Stimulated activated naive CD8-positive, alpha-beta T cell treated with anti-CD3 and anti-CD28 coated beads, Interleukin-15, Interleukin-2, amounts not matched to agents 100 ng/mL and 50 ng/mL, for 24 hours (primary cell): Measurements from ENCODE around the gene MLLT3.

Experiments
- H3K27ac Mint-ChIP-seq: one replicate; pipeline ENCODE4 v1.8.0; 2021; ENCODE audit warnings: mild to moderate bottlenecking, mixed read lengths
- H3K27me3 Mint-ChIP-seq: one replicate; pipeline ENCODE4 v1.8.0; 2021; ENCODE audit warnings: mixed read lengths
- H3K36me3 Mint-ChIP-seq: one replicate; pipeline ENCODE4 v1.8.0; 2021; ENCODE audit warnings: low read depth, mixed read lengths
- H3K4me1 Mint-ChIP-seq: one replicate; pipeline ENCODE4 v1.8.0; 2021; ENCODE audit warnings: low read depth, mixed read lengths
- H3K4me3 Mint-ChIP-seq: one replicate; pipeline ENCODE4 v1.8.0; 2021; ENCODE audit warnings: mild to moderate bottlenecking, mixed read lengths
- H3K9me3 Mint-ChIP-seq: one replicate; pipeline ENCODE4 v1.8.0; 2021; ENCODE audit warnings: mixed read lengths

Gene MLLT3

GRCh38 chr9:20540169-20540863 is 82.0 kb downstream of the MLLT3 start:
- no peak overlapping the region for H3K27ac Mint-ChIP-seq
- H3K27me3 Mint-ChIP-seq = no peaks in the 10 kb centered on the region
- peaks cover 22% of the 10 kb centered on the region for H3K9me3 Mint-ChIP-seq
- peaks cover 45% of the 10 kb centered on the region for H3K36me3 Mint-ChIP-seq
- H3K4me3 Mint-ChIP-seq = no peak overlapping the region
- peaks cover 33% of the 10 kb centered on the region for H3K4me1 Mint-ChIP-seq

- Mint-ChIP-seq H3K4me3 (no peak overlapping the region), H3K27me3 (no peaks in the 10 kb centered on the region), H3K27ac (no peak overlapping the region), H3K4me1 (peaks cover 28% of the 10 kb centered on the region), H3K36me3 (peaks cover 41% of the 10 kb centered on the region), H3K9me3 (peaks cover 22% of the 10 kb centered on the region)
Measured at GRCh38 chr9:20538956-20539355, 83.3 kb downstream of the MLLT3 start.

GRCh38 chr9:20538092-20538491 is 84.2 kb downstream of the MLLT3 start:
- Mint-ChIP-seq H3K36me3 (peaks cover 34% of the 10 kb centered on the region), H3K4me1 (peaks cover 19% of the 10 kb centered on the region), H3K27ac (no peak overlapping the region), H3K4me3 (no peak overlapping the region), H3K9me3 (peaks cover 18% of the 10 kb centered on the region), H3K27me3 (no peaks in the 10 kb centered on the region)

- Mint-ChIP-seq H3K9me3 (peaks cover 14% of the 10 kb centered on the region), H3K4me3 (no peak overlapping the region), H3K27me3 (no peaks in the 10 kb centered on the region), H3K4me1 (peaks cover 13% of the 10 kb centered on the region), H3K36me3 (peaks cover 29% of the 10 kb centered on the region), H3K27ac (no peak overlapping the region)
Measured at GRCh38 chr9:20537294-20537693, 85.0 kb downstream of the MLLT3 start.

GRCh38 chr9:20532584-20532983 is 89.7 kb downstream of the MLLT3 start:
- Mint-ChIP-seq H3K27me3 (no peaks in the 10 kb centered on the region), H3K36me3 (no peaks in the 10 kb centered on the region), H3K9me3 (no peaks in the 10 kb centered on the region), H3K4me1 (peaks cover 38% of the 10 kb centered on the region), H3K27ac (no peak overlapping the region), H3K4me3 (no peak overlapping the region)

DNA sequence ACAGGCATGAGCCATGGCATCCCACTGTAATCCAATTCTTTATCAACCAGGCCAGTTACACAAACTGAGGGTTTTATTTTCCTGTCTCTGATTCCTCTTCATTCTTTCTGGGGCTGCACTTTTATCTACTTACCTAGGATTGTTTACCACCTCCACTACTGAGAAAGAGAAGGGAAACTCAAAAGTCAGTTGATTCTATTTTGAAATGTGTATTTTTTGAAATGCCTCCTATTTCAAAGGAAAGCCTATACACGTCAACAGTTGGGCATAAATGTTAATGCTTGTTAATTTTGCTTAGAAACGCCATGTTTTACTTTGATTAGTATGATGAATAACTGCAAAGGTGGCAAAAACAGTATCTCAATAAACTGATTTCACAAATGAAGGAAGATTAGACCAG is 92.5 kb downstream of the MLLT3 start:
- no peak overlapping the region for H3K27ac Mint-ChIP-seq
- H3K9me3 Mint-ChIP-seq = no peaks in the 10 kb centered on the region
- H3K4me1 Mint-ChIP-seq = peaks cover 59% of the 10 kb centered on the region
- H3K36me3 Mint-ChIP-seq = no peaks in the 10 kb centered on the region
- H3K27me3 Mint-ChIP-seq = no peaks in the 10 kb centered on the region
- no peak overlapping the region for H3K4me3 Mint-ChIP-seq

DNA sequence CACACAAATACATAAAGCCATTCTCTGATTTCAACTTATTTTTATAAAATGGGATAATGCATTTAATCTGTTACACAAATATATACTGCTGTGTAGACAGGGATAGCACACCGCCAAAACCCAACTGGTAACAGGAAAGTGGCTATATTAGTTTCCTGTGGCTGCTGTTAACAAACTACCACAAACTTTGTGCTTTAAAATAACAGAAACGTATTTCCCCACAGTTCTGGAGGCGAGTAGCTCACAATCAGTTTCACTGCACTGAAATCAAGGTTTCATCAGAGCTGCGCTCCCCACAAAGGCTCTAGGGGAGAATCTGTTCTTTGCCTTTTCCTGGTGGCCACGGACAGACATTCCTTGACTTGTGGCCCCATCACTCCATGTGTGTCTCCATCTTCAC is 94.0 kb downstream of the MLLT3 start:
- Mint-ChIP-seq H3K4me1 (peaks cover 72% of the 10 kb centered on the region), H3K9me3 (no peaks in the 10 kb centered on the region), H3K4me3 (no peak overlapping the region), H3K27ac (no peak overlapping the region), H3K27me3 (no peaks in the 10 kb centered on the region), H3K36me3 (no peaks in the 10 kb centered on the region)

DNA sequence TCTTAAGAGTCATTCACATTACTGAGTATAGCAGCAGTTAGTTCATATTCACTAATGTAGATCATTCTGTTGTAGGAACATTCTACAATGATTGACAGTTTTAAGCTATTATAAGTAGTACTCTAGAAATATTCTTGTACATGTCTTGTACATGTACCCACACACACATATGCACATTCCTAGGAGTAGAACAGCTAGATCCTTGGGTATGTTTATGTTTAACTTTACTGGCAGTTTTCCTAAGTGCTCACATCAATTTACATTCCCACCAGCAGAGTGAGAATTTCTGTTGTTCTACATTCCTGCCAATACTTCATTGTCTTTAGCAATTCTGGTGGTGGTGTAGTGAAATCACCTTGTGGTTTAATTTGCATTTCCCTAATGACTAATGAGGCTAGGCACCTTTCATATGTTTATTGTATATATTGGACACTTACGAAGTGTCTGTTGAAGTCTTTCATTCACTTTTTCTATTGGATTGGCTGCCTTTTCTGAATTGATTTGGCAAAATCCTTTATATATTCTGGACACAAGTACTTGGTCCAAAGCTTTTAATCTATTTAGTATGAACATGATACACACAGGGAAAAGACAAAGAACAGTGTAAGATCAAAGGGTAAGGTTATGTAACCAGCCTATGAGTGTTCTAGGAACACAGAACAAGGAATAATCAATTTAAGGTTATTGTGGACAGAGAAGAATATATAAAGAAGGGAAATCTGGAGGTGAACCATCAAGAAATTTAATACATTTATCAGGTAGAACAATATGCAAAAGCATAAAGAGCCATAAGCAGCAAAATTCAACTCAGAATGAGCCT is 95.6 kb downstream of the MLLT3 start:
- Mint-ChIP-seq H3K9me3 (no peaks in the 10 kb centered on the region), H3K4me3 (no peak overlapping the region), H3K27me3 (no peaks in the 10 kb centered on the region), H3K27ac (no peak overlapping the region), H3K36me3 (peaks cover 4% of the 10 kb centered on the region), H3K4me1 (peaks cover 84% of the 10 kb centered on the region)

DNA sequence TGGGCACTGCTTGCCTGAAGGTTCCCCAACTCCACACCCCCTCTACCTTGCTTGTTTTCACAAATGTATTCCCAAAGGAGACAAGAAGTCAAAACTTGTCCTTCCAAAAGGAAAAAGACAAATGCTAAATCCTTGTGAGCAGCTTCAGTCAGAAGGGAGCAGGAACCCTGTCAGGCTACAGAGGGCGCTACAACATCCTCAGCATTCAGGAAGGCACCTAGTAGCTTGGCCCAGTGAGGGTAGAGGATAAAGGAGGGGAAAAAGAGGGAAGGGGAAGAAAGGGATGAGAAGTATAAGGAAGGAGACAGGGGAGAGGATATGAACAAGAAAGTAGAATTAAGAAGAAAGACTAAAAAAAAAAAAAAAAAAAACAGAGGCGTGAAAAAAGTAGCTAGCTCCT is 97.5 kb downstream of the MLLT3 start:
- Mint-ChIP-seq H3K4me3 (no peak overlapping the region), H3K27ac (no peak overlapping the region), H3K9me3 (no peaks in the 10 kb centered on the region), H3K4me1 (peaks cover 84% of the 10 kb centered on the region), H3K27me3 (no peaks in the 10 kb centered on the region), H3K36me3 (peaks cover 4% of the 10 kb centered on the region)

- no peaks in the 10 kb centered on the region for H3K27me3 Mint-ChIP-seq
- peaks cover 66% of the 10 kb centered on the region for H3K4me1 Mint-ChIP-seq
- peaks cover 4% of the 10 kb centered on the region for H3K36me3 Mint-ChIP-seq
- H3K9me3 Mint-ChIP-seq = no peaks in the 10 kb centered on the region
- H3K4me3 Mint-ChIP-seq = no peak overlapping the region
- H3K27ac Mint-ChIP-seq = no peak overlapping the region
Measured at GRCh38 chr9:20518737-20519136, 103.6 kb downstream of the MLLT3 start.

- Mint-ChIP-seq H3K4me1 (peaks cover 62% of the 10 kb centered on the region), H3K9me3 (no peaks in the 10 kb centered on the region), H3K27me3 (no peaks in the 10 kb centered on the region), H3K36me3 (no peaks in the 10 kb centered on the region), H3K27ac (no peak overlapping the region), H3K4me3 (no peak overlapping the region)
Measured at GRCh38 chr9:20513126-20513913, 109.0 kb downstream of the MLLT3 start.

- H3K9me3 Mint-ChIP-seq = no peaks in the 10 kb centered on the region
- no peaks in the 10 kb centered on the region for H3K27me3 Mint-ChIP-seq
- peaks cover 67% of the 10 kb centered on the region for H3K4me1 Mint-ChIP-seq
- H3K36me3 Mint-ChIP-seq = no peaks in the 10 kb centered on the region
- no peak overlapping the region for H3K27ac Mint-ChIP-seq
- H3K4me3 Mint-ChIP-seq = no peak overlapping the region
Measured at GRCh38 chr9:20512636-20513035, 109.7 kb downstream of the MLLT3 start.

DNA sequence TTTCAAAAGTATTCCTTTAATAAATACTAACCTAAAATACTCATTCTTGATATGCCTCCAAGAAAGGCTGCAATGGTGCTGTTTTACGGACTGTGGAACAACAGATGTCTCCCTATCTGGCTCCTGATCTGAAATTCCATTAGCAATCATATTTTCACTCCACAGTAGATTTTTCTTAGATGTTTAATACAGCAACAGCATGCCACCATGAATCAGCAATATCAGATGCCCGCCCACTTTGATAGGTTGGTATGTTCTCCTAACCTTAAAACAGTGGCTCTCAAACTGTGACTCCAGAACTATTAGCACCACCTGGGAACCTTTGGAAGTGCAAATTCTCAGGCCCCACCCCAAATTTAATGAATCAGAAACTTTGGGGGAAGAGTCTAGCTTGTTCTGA is 110.2 kb downstream of the MLLT3 start:
- Mint-ChIP-seq H3K9me3 (no peaks in the 10 kb centered on the region), H3K4me1 (peaks cover 72% of the 10 kb centered on the region), H3K27me3 (no peaks in the 10 kb centered on the region), H3K36me3 (no peaks in the 10 kb centered on the region), H3K27ac (no peak overlapping the region), H3K4me3 (no peak overlapping the region)

- Mint-ChIP-seq H3K4me1 (peaks cover 77% of the 10 kb centered on the region), H3K27me3 (no peaks in the 10 kb centered on the region), H3K4me3 (no peak overlapping the region), H3K36me3 (no peaks in the 10 kb centered on the region), H3K9me3 (no peaks in the 10 kb centered on the region), H3K27ac (no peak overlapping the region)
Measured at GRCh38 chr9:20511686-20512085, 110.6 kb downstream of the MLLT3 start.

DNA sequence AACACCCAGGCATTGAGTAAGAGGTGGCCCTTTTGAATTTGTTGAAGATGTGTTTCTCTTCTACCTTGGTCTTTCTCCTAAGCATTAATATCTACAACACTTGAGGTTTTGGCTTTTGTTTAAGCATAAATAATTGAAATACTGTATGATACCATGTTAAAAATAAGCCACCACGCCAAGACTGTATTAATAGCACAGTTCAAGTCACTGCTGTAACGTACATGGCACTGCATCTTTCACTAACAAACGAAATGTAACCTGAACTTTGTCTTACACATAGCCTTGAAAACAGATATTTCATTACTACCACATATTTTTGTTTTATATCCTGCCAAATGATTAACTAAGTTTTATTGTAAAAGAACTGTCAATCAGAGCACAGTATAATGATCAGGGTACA is 112.8 kb downstream of the MLLT3 start:
- peaks cover 78% of the 10 kb centered on the region for H3K4me1 Mint-ChIP-seq
- no peaks in the 10 kb centered on the region for H3K36me3 Mint-ChIP-seq
- no peaks in the 10 kb centered on the region for H3K9me3 Mint-ChIP-seq
- H3K4me3 Mint-ChIP-seq = no peak overlapping the region
- H3K27ac Mint-ChIP-seq = no peak overlapping the region
- H3K27me3 Mint-ChIP-seq = no peaks in the 10 kb centered on the region
